A673 (cell line): ENCODE data around the gene TGFBR3L. TPM values are rescaled to one million over a fixed set of nuclear protein-coding genes. Genes with fewer than 3 reads are reported as not detected.
A peak's percentile ranks its signal among the peaks of the same experiment; 100 is the strongest.

ENCODE experiments used
- BruUV-seq: library from RNA; stranded (reverse); fragments of 400-500 nt; replicated peaks from 2 replicates; lab custom pipeline; 2021; lab: Mats Ljungman, UMichigan
- CTCF ChIA-PET: fragments of 300-600 bp; sonication (Branson Sonifier 250); formaldehyde crosslinking; loops from one replicate; lab custom pipeline; 2022; ENCODE audit warnings: antibody characterized with exemption; lab: Charles Lee
- POLR2A ChIA-PET: fragments of 300-600 bp; sonication (Branson Sonifier 250); formaldehyde crosslinking; loops from one replicate; lab custom pipeline; 2022; ENCODE audit warnings: antibody characterized with exemption; ENCODE audit not compliant: low non-redundant PET; lab: Charles Lee
- DNase-seq: peaks from one replicate; pipeline ENCODE4 v3.0.0-alpha.2; 2015; ENCODE audit warnings: low spot score
- H3K27ac ChIP-seq: fragments of 200-600 bp; sonication (generic); 2 replicates; pipeline ENCODE4 v1.5.1; 2016; ENCODE audit warnings: mixed run types, low read depth, mild to moderate bottlenecking, mixed read lengths, antibody characterized with exemption, low read length; ENCODE audit not compliant: poor library complexity, severe bottlenecking
- H3K27me3 ChIP-seq: fragments of 200-600 bp; sonication (generic); replicated peaks from 2 replicates; pipeline ENCODE4 v1.6.1; 2017; ENCODE audit warnings: mixed run types, low read depth, mild to moderate bottlenecking, mixed read lengths, antibody characterized with exemption, low read length; ENCODE audit not compliant: insufficient read depth, poor library complexity
- H3K36me3 ChIP-seq: fragments of 200-600 bp; sonication (generic); 2 replicates; pipeline ENCODE4 v1.6.1; 2016; ENCODE audit warnings: mixed run types, mild to moderate bottlenecking, mixed read lengths, antibody characterized with exemption, low read length; ENCODE audit not compliant: insufficient read depth, poor library complexity, severe bottlenecking
- H3K4me1 ChIP-seq: fragments of 200-600 bp; sonication (generic); 2 replicates; pipeline ENCODE4 v1.6.1; 2017; ENCODE audit warnings: mixed run types, mild to moderate bottlenecking, mixed read lengths, antibody characterized with exemption, low read length; ENCODE audit not compliant: insufficient read depth, poor library complexity, severe bottlenecking
- H3K4me3 ChIP-seq: fragments of 200-600 bp; sonication (generic); 2 replicates; pipeline ENCODE4 v1.5.1; 2016; ENCODE audit warnings: low read depth, mixed run types, mild to moderate bottlenecking, mixed read lengths, low read length; ENCODE audit not compliant: poor library complexity, severe bottlenecking
- H3K9me3 ChIP-seq: fragments of 200-600 bp; sonication (generic); 2 replicates; pipeline ENCODE4 v1.6.1; 2016; ENCODE audit warnings: mixed run types, low read depth, mild to moderate bottlenecking, mixed read lengths, antibody characterized with exemption, low read length; ENCODE audit not compliant: poor library complexity, severe bottlenecking
- CTCF ChIP-seq: fragments of 300-800, 200-600 bp; sonication (generic); conservative IDR thresholded peaks from 2 replicates; pipeline ENCODE4 v1.5.1; 2017; ENCODE audit warnings: low read depth, mild to moderate bottlenecking, antibody characterized with exemption, low read length, moderate library complexity, mixed read lengths
- EZH2 ChIP-seq: fragments of 200-600 bp; sonication (generic); IDR thresholded peaks from 2 replicates; pipeline ENCODE4 v1.6.1; 2017; ENCODE audit warnings: borderline replicate concordance, low read depth, mild to moderate bottlenecking, mixed read lengths, antibody characterized with exemption, low read length; ENCODE audit not compliant: poor library complexity, severe bottlenecking
- intact Hi-C: fragments of 100-400 bp; cut with micrococcal nuclease; formaldehyde crosslinking; loops from one replicate; pipeline ENCODE4 v1.10.0; 2022; ENCODE audit not compliant: unreplicated experiment
- total RNA-seq: library from RNA; stranded (reverse); gene quantifications from 2 replicates; pipeline ENCODE4 v1.2.3, GENCODE V29; 2021

The TGFBR3L gene
- total RNA-seq, 1 experiment from 2014 or later, result 1.6 TPM

GRCh38 chr19:7874076-7874896 is 40.3 kb upstream of the TGFBR3L start, which contains the start of gene PRR36:
Gene PRR36, minus strand, starts transcription at chr19:7874390. Its CDS starts 701 bp downstream, at chr19:7873689.
- H3K4me1 ChIP-seq, result peaks cover 33% of the 10 kb centered on the region
- no peaks in the 10 kb centered on the region for H3K27me3 ChIP-seq
- no peak for TF ChIP-seq EZH2
- TF ChIP-seq CTCF, result no peak
- no peaks in the 10 kb centered on the region for H3K9me3 ChIP-seq
- BruUV-seq, result no TSS peak
- peak; percentile 58 for DNase-seq
- peak within 1 kb of the TSS; percentile 71 for H3K4me3 ChIP-seq
- intact Hi-C loops, result loop anchor here (5.0 kb wide), 1 partner anchor 48 kb away; the partner anchor contains the start of gene SNAPC2
- CTCF ChIA-PET, result no interaction called here
- no peak within 1 kb of the TSS for H3K27ac ChIP-seq
- POLR2A ChIA-PET, result no interaction called here
- H3K36me3 ChIP-seq, result no peaks in the 10 kb centered on the region

GRCh38 chr19:7874897-7875273 is 39.7 kb upstream of the TGFBR3L start:
- ChIA-PET CTCF (no interaction called here), POLR2A (no interaction called here)
- DNase-seq, result no peak
- Histone ChIP-seq H3K36me3 (no peaks in the 10 kb centered on the region), H3K27ac (no peak overlapping the region), H3K9me3 (no peaks in the 10 kb centered on the region), H3K4me3 (peak overlapping the region; percentile 71), H3K4me1 (peaks cover 29% of the 10 kb centered on the region), H3K27me3 (no peaks in the 10 kb centered on the region)
- intact Hi-C loops, result loop anchor here (5.0 kb wide), 1 partner anchor 47 kb away; the partner anchor contains the start of gene SNAPC2
- BruUV-seq, result no TSS peak
- TF ChIP-seq CTCF (no peak), EZH2 (no peak)

GRCh38 chr19:7877249-7877836 is 37.3 kb upstream of the TGFBR3L start:
- ChIA-PET POLR2A (no interaction called here), CTCF (no interaction called here)
- intact Hi-C loops, result no loop called here
- Histone ChIP-seq H3K4me1 (peaks cover 14% of the 10 kb centered on the region), H3K4me3 (no peak overlapping the region), H3K9me3 (no peaks in the 10 kb centered on the region), H3K36me3 (no peaks in the 10 kb centered on the region), H3K27ac (no peak overlapping the region), H3K27me3 (no peaks in the 10 kb centered on the region)
- BruUV-seq, result no TSS peak
- TF ChIP-seq EZH2, result no peak
- no peak for TF ChIP-seq CTCF
- DNase-seq, result no peak
